H4 (cell line): ENCODE results near the gene SPAG16. TPM values are rescaled to one million over a fixed set of nuclear protein-coding genes. Genes with fewer than 3 reads are reported as not detected.
A peak's percentile ranks its signal among the peaks of the same experiment; 100 is the strongest.

ENCODE experiments used
- DNase-seq: peaks from one replicate; pipeline ENCODE4 v3.0.0-alpha.2; 2015; ENCODE audit warnings: low spot score
- total RNA-seq: library from RNA; depleted of rRNA; stranded (reverse); fragments of >200 nt; shearing (Covaris generic); gene quantifications from 2 replicates; pipeline ENCODE4 v1.2.3, GENCODE V29; 2014

SPAG16 gene
- total RNA-seq, 1 experiment from 2014 or later = 24.8 TPM

DNA sequence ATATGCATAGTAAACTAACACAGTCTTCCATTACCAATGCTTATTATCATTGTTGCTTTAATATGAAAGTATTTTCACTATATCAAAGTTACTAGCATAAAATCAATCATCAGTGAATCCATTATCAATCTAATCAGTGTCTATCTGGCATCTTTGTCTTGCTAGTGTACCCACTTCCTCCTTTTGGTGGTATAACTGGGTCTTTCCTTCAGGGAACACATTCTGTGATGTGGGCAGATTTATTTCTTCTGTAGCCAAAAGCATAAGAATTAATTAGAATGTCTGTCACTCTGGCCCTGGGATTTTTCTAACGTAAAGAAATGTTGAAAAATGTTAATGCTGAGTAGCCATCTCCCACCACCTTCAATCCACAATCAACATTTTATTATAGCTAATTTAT lies 970.8 kb downstream of the SPAG16 start:
- no peak for DNase-seq

DNA sequence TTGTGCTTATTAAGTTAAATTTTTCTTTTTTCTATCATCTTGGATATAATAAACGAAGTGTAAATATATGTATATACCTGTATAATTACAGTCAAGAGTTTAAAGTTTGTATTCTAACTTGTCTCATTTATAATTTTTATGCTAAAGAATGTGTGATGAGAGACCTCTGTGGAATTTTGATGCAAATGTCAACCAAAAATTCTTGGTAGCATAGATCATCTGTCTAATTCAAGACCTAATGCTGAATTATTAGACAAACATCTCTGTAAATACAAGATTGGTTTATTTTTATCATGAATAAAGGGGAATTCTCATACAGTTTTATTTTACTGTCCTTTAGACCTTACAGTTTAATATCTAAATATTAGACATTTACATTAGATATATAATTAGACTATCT lies 977.4 kb downstream of the SPAG16 start:
- DNase-seq = no peak

DNA sequence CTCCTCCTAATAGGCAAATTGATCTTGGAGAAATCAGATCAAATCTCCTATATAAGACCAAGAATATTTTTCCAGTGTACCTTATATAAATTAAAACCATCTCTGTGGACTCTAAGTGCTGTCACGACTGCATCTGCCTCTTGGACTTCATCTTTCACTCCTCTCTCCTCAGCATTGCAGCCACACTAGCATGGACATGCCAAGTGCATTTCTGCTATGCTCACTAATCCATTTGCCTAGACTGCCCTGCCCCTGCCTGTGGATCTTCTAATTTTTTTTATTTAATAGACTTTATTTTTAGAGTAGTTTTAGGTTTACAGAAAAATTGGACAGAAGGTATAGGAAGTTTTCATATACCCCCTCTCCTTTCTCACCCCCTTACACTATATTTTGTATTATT lies 979.9 kb downstream of the SPAG16 start:
- DNase-seq = no peak

DNA sequence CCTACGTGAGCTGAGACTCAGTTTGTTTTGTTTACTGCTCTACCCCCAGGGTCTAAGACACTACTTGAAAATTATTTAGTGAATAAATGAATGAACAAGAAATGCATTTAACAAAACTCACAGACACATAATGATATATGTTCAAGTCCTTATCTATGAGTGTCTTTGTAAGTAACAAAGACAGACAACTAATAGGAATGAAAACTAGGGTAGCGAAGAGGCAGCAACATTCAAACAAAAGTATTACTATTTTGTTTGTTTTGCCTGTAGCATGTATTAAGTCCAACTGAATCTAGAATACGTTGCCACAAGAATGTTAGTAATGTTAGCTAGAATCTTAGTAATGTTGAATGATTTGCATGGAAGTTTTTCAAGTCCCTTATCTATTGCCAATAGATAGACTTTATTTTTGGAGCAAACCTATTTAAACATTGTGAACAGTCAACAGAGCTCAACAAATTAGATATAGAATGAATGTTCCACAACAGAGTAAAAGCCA lies 981.8 kb downstream of the SPAG16 start:
- DNase-seq = no peak

DNA sequence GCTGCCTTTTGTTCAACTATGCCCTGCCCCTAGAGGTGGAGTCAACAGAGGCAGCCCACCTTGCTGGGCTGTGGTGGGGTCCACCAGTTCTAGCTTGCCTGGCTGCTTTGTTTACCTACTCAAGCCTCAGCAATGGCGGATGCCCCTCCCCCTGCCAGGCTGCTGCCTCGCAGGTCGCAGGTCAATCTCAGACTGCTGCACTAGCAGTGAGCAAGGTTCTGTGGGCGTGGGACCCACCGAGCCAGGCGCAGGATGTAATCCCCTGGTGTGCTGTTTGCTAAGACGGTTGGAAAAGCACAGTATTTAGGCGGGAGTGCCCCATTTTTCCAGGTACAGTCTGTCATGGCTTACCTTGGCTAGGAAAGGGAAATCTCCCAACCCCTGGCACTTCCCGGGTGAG lies 993.6 kb downstream of the SPAG16 start:
- DNase-seq = no peak

DNA sequence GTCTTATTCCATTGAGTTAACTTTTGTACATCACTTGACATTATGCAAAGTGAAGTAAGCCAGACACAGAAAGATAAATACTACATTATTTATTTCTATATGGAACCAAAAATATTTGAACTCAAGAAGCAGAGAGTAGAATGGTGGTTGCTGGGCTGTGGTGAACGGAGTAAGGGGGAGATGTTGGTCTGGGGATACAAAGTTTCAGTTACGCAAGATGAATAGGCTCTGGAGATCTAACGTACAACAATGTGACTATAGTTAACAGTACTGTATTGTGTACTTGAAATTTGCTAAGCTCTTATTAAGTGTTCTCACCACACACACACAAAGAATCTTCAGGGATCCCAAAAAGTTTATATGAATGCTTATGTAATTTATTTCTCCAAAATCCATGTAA lies 1001.7 kb downstream of the SPAG16 start:
- no peak for DNase-seq

DNA sequence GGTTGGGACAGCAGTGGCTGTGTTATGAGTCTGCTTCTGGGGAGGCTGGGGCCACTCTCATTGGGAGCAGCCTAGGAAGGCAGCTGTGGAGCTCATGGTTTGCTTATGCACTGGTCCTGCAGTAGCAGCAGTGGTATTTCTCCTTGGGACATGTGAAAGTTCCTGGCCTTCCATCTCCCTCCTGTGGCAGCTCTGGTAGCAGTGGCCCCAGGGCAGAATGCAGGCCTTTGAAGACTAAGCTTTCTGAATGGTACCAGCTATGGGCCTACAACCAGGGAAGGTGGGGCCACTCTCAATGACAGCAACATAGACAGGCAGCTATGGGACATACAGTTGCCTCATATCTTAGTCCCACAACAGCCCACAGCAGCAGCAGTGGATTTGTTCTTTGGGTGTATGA lies 1009.3 kb downstream of the SPAG16 start:
- no peak for DNase-seq

DNA sequence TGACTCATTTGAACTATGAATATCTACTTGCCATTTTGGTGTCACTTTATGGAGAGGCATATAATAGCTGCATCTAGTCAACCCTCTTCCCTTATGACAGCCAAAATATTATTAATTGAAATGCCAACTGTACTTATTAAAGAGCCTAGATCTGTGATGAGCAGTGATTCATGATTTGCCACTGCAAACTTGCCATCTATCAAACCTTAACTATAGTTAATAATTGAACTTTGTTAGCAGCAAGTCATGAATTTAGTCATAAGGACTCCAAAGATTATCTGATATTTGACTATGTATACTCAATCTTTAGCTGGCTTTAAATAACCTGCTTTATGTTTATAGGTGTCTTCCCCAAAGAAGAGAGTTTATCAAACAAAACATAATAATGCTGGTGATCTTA lies 1010.2 kb downstream of the SPAG16 start:
- no peak for DNase-seq

DNA sequence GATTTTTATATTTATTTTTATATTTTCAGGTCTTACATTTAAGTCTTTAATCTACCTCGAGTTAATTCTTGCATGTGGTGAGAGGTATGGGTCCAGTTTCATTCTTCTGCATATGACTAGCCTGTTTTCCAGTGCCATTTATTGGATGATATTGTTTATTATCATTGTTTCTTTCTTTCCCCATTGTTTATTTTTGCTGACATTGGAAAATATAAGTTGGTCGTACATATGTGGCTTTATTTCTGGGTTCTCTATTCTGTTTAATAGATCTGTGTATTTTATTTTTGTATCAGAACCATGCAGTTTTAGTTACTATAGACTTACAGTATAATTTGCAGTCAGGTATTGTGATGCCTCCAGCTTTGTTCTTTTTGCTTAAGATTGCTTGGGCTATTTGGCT lies 1013.2 kb downstream of the SPAG16 start:
- no peak for DNase-seq

DNA sequence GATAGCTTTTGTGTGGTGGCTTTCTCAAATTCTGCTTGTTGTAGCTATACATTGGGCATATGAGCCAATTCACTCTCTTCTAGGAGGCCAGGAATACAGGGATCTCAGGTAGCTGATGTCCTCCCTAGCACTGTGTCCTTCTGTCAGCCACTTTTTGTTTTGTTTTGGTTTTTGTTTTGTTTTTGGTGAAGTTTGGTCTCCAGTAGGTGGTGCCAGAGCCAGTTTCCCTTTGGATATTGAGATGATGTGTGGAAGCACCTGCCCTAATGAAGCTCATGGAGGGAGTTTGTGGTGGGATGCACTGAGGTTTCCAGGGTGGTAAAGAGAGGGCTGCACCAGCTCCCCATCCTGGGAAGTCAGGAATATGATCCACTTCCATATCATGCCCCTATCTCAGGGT lies 1026.1 kb downstream of the SPAG16 start:
- DNase-seq = peak; percentile 10

DNA sequence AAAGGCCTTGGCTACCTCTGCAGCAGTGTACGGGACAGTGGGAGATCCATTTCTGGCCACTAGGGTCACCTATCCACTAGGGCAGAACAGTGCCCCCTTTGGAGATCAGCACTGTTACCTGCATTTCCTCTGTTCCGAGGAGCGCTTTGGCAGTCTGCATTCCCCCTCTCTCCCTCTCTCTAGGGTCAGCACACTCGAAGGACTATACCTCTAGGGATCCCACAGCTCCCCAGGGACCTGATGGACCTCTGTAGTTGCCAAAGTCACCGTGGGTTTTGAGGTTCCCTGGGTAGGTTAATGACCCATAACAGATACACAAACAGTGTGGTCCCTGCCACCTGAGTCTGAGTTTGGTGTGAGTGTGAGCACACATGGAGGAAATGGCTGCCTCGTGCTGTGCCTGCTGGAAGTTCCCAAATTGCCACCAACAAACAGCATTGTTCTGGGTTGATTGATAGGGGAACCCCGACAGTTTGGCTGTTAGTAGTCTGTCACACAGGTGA lies 1026.8 kb downstream of the SPAG16 start:
- peak; percentile 11 for DNase-seq

DNA sequence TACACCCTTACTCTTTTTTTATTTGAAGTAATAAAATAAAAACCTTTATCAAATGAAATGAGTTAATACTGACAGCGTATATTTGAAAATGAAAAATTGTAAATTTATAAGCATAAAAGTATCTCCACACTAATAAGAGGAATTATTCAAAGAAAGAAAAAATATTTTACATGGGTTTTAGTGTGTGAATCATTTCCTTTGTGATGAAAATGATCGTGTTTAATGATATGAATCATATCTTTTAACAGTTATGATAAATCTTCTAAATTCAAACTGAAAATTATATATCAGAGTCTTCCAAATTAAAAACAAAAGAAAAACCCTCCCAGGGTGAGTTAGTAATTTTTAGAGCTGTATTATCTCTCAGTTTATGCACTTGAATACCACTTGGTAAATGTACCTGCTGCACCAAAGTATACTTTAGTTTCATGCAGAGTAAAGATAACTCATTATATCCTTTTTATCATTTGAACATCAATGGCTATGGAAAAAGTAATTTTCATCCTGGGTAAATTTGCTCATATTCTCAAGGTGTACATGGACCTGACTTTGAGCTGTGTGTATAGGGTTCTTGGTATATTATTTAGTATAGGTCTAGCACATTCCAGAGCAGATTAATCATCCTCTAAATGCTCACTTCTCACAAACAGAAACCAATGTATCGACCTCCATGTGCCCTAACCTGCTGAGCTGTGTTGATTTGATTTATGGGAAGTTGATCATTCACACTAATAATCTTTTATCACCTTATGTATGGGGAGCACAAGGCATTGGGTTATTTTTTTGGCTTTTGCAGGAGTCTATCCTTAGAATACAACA lies 1027.9 kb downstream of the SPAG16 start:
- DNase-seq = no peak

DNA sequence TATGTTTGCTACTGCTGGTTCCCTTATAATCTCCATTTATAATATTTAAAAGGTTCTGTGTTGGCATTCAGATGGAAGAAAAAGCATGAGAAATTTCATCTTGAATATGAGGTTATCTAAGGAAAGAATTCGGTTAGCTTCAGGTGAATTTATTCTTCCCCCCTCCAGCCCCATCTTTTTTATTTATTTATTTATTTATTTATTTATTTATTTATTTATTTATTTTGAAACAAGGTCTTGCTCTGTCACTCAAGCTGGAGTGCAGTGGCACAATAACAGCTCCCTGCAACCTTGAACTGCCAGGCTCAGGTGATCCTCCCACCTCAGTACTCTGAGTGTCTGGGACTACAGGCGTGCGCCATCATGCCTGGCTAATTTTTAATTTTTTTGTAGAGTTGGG lies 1031.1 kb downstream of the SPAG16 start:
- no peak for DNase-seq

DNA sequence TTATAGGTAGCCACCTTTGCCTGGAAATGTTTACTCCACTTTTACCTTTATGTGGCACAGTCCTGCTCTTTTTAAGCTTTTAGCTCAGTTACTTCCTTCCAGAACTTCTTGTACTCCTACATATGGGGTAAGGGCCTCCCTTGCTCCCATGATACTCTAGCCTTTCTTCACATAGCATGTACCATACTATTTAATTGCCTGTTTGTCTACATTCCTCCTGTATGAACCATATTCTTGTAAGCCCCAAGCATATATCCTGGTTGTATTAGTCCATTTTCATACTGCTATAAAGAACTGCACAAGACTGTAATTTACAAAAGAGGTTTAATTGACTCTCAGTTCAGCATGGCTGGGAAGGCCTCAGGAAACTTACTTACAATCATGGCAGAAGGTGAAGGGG lies 1035.9 kb downstream of the SPAG16 start:
- no peak for DNase-seq

DNA sequence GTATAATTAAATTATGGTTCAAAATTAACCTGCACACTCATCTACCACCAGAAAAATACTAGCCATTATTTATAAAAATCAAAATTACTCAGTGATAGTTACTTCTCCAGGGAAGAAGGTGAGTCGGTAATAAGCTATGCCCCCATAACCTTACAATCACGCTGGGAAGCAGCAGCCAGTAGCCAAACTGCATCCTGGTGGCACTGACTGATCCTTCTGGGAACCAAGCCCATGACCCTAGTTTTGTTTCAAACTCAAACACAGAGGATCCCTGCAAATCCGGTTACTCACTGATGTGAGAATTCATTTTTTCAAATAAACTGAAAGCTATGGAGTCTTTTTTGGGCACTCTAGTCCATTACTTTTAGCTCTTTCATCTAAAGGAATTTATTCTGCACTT lies 1038.4 kb downstream of the SPAG16 start:
- no peak for DNase-seq

DNA sequence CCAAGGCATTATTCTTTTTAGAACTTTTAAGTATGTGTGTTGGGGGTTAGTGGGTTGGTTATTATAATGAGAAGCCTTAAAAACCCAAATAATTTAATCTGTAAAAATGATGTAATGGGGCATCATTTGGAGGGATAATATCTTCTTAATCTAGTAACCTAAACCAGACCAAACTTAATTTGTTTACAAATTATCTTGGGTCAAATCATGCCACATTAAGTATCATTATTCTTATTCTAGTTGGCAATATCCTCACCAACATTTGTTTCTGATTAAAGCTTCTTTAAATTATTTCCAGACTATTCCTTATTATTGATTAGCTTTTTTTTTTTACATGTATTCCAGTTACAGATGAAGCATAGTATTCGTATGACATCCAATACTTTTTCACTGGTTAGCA lies 1041.1 kb downstream of the SPAG16 start:
- no peak for DNase-seq

DNA sequence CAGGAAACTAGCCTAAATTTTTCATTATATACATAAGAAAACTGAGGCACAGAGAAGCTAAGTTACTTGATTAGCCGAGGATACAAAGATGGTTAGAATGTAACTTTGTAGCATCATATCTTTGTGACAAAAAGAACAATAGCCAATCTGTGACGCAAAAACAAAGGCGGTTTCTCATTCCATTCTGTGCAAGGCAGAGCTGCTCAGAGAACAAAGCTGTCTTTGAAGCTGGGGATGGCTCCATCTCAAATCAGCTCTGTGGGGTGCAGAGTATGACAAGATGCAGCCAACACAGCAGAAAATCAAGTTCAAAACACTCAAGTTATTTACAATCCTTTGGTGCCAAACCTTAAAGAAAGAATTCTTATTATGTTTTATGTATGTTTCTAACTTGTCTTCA lies 1044.7 kb downstream of the SPAG16 start:
- DNase-seq = no peak

DNA sequence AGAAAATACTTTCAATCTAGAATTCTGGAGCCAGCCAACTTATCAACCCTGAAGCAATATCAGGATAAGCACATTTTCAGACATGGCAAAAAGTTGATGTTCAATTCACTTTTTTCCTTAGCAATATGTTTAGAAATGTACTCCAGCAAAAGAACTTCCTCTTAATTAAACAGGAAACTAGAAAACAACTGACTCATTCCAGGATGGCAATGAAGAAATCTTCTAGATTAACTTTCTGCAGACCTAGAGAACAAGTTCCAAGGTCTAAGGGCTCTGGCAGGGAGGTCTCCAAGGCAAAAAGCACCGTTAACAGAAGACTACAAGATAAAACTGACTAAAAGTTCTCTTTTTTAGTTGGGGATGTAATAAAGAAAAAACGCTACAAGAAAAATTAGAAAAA lies 1057.4 kb downstream of the SPAG16 start:
- DNase-seq = no peak

DNA sequence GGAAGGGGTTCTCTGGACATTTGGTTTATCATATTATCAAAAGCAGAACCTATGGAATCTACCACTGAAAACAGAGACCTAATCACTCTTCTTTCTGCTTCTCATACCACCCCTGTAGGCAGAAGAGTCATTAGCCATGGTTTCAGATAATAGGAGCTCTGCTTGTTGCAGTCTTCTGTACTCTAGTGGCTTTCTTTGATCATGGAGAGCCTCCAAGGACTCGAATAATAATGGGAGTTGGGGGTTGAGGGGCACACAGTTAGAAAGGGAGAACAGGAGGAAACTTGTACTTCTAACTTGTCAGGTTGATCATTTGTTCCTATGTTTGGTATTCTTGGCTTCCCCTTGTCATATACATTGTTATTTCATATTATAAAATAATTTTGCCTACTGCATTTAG lies 1074.2 kb downstream of the SPAG16 start:
- DNase-seq = no peak

DNA sequence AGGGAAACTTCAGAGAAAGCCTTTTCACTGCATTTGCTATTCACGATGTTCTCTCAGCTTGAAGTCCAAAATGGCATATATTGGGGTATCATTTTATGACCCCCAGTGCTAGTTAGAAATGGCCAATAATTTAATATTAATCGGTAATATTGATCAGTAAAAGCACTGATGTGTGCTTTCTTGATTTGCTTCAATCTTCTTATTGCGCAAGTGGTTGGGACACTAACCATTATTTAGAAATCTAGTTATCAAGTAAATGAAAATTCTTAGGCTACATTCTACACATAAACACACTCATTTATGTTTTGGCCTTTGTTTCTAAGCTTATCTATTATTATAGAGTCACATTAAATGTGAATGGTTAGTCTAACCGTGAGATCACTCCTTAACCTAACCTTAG lies 1076.9 kb downstream of the SPAG16 start:
- no peak for DNase-seq

DNA sequence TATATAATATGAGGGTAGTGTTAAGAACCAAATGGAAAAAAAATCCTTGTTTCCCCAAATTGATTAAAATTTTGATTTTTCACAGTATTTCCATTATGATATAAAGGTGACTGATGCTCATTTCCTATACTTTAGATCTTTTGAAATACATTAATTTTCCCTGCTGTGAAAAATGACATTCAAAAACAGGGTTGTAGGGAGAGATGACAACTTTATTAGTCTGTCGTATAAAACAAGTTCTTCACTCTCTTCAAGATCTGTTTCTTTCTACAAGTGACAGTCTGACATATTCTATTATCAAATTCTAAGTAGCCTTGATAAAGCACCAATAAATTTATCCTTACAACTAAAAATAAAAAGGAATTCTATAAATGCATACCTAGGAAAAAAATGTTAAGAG lies 1081.3 kb downstream of the SPAG16 start:
- no peak for DNase-seq

DNA sequence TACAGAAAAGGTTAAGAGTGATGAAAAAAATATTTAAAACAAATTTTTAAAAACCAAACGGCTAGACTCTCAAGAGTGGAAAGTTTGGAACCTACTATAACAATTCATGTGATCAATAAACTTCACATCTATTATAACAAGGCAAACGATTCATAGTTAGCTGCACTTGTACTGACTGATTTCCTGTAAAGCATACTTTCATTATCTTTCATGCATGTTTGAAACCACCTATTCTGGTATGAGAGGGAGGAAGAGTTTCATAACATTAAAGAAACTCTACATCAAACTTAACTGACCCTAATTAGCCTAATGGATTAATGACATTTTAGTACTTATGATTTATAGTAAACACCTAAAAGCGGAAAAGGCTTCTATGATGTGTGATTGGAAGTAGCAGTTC lies 1082.9 kb downstream of the SPAG16 start:
- DNase-seq = no peak

DNA sequence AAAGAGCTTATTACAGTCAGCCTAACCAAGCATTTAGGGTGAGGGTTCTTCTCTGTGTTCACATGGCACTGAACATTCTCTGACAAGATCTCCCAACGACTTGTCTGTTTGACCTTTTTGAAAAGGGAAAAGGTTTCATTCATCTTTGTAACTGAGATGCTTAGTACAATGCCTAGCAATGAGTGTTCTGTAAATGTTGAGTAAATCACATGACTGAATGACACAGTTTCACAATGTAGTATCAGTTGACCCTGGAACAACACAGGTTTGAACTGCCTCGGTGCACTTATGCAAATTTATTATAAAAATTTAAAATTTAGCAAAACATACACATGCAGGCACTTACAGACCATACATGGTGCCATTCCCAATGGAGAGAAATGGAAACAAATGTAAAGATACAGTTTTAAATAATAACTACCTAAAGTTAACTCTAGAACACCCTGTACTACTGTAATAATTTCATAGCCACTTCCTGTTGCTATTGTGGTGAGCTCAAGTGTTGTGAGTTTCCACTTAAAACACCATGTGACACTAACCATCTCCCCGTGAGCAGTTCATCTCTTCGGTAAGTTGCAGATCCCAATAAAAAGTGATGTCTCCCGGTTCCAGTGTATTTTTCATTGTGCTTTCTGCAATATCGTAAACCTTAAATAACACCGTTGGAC lies 1092.5 kb downstream of the SPAG16 start:
- DNase-seq = peak; percentile 39
